GM18511 (cell line): ENCODE measurements around the gene CSNK1A1.
"Not testable (repeated sequence)": the region's sequence is repeated elsewhere in the genome, so short reads cannot be mapped to it uniquely, and the experiment has no call there.

ENCODE experiments used
- ATAC-seq: cut with Tn5 transposase; IDR thresholded peaks from one replicate; pipeline ENCODE4 v1.9.1; 2021; ENCODE audit warnings: mild to moderate bottlenecking, moderate library complexity; ENCODE audit not compliant: unreplicated experiment

The CSNK1A1 gene

GRCh38 chr5:149532413-149532812, 18.8 kb downstream of the CSNK1A1 start:
- no peak for ATAC-seq

GRCh38 chr5:149529463-149529862, 21.8 kb downstream of the CSNK1A1 start:
- no peak for ATAC-seq

GRCh38 chr5:149528281-149529060, 22.8 kb downstream of the CSNK1A1 start:
- ATAC-seq = no peak

GRCh38 chr5:149526845-149527590, 24.2 kb downstream of the CSNK1A1 start:
- no peak for ATAC-seq

GRCh38 chr5:149521739-149522685, 29.2 kb downstream of the CSNK1A1 start:
- no peak for ATAC-seq

DNA sequence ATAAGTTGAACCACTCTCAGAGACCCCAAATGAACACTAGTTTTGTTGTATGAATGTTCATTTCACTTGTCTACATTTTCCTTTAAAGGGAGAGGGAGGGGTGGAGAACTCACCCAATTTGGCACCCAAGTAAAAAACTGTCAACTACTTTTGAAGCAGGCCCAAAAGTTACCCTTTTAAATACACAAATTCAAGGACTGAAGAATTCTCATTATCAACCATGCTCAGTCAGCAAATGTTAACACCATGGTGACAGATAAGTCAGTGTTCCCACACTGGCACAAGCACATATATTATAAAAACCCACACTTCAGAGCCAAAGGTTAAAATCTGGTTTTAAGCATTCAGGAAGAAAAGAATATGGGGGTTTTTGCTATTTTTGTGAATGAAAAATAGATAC, 31.6 kb downstream of the CSNK1A1 start:
- no peak for ATAC-seq

DNA sequence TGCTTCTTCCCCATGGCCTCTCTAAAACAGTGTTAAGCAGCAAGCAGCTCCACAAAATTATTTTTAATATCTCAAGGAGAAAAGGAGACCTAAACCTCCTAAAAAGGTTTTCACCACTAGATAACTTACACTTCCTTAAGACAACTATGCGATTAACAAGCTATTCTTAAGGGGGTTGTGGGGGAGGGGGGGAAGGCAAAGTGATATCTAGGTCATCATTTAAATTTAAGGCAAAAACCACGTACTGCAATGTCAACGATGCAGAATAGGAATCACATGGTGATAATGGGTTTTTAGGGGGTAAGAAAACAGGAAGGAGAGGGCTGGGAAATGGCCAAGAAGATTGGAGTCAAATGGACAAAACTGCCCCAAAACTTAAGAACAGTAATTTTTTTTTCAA, 32.6 kb downstream of the CSNK1A1 start:
- ATAC-seq = no peak

GRCh38 chr5:149517461-149518122, 33.6 kb downstream of the CSNK1A1 start:
- no peak for ATAC-seq

DNA sequence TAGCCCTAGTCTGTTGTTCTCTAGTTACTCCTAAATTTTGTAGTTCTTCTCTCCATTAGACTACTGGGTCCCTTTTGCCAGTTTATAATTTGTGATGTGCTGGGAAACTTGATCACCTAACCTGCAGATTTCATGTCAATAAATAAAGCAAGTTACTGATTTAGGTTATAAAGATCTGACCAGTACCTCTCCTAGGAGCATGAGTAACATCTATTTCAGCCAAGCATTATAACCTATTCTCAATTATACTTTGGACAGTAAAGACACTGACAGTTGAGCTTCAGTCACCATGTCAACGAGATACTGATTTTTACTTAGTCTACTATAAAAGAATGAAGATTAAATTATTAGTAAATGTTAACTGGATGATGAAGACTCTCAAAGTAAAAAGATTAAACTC, 36.7 kb downstream of the CSNK1A1 start:
- no peak for ATAC-seq

- ATAC-seq = not testable (repeated sequence)
Measured at GRCh38 chr5:149513372-149513947, 37.8 kb downstream of the CSNK1A1 start.

GRCh38 chr5:149510136-149510535, 41.1 kb downstream of the CSNK1A1 start:
- ATAC-seq = no peak

GRCh38 chr5:149504677-149505076, 46.6 kb downstream of the CSNK1A1 start:
- no peak for ATAC-seq

GRCh38 chr5:149503006-149503405, 48.2 kb downstream of the CSNK1A1 start:
- no peak for ATAC-seq

DNA sequence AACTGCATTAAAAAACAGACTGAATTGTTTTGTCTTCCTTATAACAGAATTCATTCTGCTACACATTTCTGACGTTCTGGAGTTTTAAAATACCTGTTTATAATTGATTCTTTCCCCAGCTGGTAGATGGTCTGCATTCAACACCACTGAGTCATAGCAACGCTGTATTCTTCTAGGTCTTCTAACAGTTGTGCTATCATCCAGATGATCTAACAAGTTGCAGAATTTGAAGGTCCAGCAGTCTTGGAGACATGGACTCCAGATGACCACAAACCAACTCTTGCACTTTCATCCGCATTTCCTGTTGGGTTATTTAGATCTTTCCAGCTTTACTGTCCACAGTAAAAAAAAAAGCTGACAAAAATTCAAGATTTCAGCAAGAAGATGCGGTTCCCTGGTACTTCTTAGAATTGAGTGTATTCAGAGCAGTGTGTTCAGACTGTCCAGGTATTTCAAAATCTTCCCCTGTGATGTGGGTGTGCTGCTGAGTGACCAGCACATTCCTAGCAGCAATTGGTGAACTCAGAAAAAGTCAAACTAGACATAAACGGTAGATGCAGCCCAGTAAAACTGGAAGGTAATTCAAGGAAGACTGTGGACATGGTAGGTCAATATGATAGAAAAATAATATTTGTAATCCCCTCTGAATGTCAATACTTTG, 50.2 kb downstream of the CSNK1A1 start:
- no peak for ATAC-seq

DNA sequence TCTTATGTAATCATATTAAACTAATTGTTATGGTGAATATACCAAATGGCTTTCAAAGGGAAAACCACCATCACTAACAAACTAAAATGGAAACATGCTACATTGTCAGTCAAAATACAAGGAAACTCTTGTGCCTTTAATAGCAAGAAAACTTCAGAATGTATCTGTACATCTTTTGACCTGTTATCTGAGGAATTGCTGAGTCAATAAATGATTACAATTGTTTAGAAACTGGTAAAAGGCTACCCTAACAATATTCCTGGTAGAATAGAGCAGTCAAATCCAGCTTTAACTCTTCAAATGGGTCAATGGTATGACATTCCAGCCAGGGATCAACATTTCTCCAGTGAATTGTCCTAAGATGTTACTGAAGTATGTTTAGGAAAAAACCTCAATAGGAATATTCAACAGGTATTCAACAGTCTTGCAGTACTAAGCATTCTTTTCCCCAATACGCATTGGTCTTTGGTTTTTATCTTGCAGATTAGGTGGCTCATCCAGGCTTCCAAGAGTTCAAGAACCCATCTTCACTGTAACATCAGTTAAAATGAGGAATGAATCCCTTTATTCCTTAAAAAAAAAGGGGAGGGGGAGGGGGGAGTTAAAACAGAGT, 52.4 kb downstream of the CSNK1A1 start:
- no peak for ATAC-seq

- no peak for ATAC-seq
Measured at GRCh38 chr5:149497357-149497756, 53.9 kb downstream of the CSNK1A1 start.

- ATAC-seq = no peak
Measured at GRCh38 chr5:149496917-149497316, 54.3 kb downstream of the CSNK1A1 start.

GRCh38 chr5:149496166-149496565, 55.1 kb downstream of the CSNK1A1 start:
- no peak for ATAC-seq

DNA sequence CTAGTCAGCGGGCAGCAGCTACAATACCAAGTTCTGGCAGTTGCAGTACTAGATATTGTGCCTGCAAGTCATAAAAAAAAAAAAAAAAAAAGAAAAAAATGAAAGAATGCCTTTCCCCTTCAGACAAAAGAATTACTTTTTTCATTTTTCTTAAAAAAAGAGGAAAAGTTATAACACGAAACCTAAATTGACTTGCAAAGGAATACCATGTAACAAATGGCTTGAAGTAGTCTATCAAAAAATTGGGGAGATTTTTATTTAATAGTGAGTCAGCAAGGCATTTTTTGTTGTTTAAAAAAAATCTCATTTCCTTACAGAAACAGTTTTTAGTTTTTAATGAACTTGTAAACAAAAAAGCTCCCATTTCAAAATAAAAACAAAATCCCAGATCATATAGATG, 55.6 kb downstream of the CSNK1A1 start:
- ATAC-seq = no peak
